Nephron (organoid): ENCODE measurements around the gene FFAR2.
A peak's percentile ranks its signal among the peaks of the same experiment; 100 is the strongest.

Source experiments
- H3K27ac Mint-ChIP-seq, 3 experiments: 2 replicates each; pipeline ENCODE4 v1.8.0; 2020; ENCODE audit warnings: mixed read lengths in 3 of 3, mild to moderate bottlenecking in 2 of 3, moderate library complexity in 1 of 3
- H3K27me3 Mint-ChIP-seq: 2 replicates; pipeline ENCODE4 v1.8.0; 2021; ENCODE audit warnings: low read depth, mild to moderate bottlenecking, moderate library complexity, mixed read lengths
- H3K36me3 Mint-ChIP-seq: 2 replicates; pipeline ENCODE4 v1.8.0; 2020; ENCODE audit warnings: low read depth, mixed read lengths
- H3K4me1 Mint-ChIP-seq: 2 replicates; pipeline ENCODE4 v1.8.0; 2020; ENCODE audit warnings: mixed read lengths
- H3K4me3 Mint-ChIP-seq, 3 experiments: 2 replicates each; pipeline ENCODE4 v1.8.0; 2020; ENCODE audit warnings: mild to moderate bottlenecking in 3 of 3, mixed read lengths in 3 of 3, moderate library complexity in 2 of 3
- H3K9me3 Mint-ChIP-seq: 2 replicates; pipeline ENCODE4 v1.8.0; 2020; ENCODE audit warnings: mixed read lengths
- TF ChIP-seq, protein P1 (sequence below), 3 experiments: fragments of 200-600 bp; sonication (generic); IDR thresholded peaks; one replicate each; pipeline ENCODE4 v1.5.0; 2021; ENCODE audit warnings: antibody characterized with exemption in 3 of 3; ENCODE audit not compliant: unreplicated experiment in 3 of 3

FFAR2 gene

DNA sequence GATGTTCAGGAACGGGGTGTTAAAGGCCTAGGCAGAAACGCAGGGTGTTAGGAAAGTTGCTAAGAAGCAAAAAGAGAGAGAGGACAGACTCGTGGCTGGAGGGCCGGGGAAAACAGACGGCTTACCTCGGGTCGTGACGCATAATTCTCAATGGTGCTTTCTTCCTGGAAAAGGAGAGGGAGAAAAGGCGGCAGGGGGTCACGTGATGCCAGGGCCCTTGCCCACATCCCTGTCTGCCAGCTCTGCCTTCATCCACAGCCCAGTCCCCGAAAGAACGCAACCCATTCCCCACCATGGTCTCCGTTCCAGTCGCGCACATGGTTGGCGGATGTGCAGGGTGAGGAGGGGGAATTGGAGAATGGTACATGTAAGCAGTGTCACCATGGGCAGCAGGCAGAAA is 40.6 kb downstream of the FFAR2 start:
- Mint-ChIP-seq H3K4me3 (no peak overlapping the region), H3K27ac (no peak overlapping the region), H3K27me3 (peaks cover 64% of the 10 kb centered on the region), H3K4me1 (no peaks in the 10 kb centered on the region), H3K9me3 (no peaks in the 10 kb centered on the region), H3K36me3 (no peaks in the 10 kb centered on the region)
- TF ChIP-seq, protein P1, sequence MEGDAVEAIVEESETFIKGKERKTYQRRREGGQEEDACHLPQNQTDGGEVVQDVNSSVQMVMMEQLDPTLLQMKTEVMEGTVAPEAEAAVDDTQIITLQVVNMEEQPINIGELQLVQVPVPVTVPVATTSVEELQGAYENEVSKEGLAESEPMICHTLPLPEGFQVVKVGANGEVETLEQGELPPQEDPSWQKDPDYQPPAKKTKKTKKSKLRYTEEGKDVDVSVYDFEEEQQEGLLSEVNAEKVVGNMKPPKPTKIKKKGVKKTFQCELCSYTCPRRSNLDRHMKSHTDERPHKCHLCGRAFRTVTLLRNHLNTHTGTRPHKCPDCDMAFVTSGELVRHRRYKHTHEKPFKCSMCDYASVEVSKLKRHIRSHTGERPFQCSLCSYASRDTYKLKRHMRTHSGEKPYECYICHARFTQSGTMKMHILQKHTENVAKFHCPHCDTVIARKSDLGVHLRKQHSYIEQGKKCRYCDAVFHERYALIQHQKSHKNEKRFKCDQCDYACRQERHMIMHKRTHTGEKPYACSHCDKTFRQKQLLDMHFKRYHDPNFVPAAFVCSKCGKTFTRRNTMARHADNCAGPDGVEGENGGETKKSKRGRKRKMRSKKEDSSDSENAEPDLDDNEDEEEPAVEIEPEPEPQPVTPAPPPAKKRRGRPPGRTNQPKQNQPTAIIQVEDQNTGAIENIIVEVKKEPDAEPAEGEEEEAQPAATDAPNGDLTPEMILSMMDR (IDR thresholded peaks at IDR 0.05; ENCODE audit: unreplicated experiment in 3 of 3) = no peak

DNA sequence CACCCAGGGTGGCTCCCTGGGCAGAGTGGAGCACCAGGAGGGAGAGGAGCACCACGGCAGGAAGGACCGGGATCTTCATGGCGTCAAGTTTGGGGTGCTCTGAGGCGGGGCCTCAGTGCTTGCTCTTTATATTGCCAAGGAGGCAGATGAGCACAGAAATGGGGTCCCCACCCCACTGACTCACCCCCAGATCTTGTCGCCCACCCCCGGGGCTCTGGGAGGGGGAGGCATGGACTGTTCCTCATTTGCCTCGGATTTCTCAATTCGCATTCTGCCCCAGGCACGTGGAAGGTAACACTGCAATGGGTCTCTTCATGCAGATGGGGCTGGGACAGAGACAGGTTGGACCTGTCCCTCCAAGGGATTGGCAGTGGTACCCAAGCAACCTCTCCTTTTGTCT is 42.3 kb downstream of the FFAR2 start, which contains the start of gene KRTDAP:
Gene KRTDAP, minus strand, starts transcription at position 101 of the 400 bp plus-strand sequence. Its CDS starts 22 bp downstream, at position 79.
- Mint-ChIP-seq H3K9me3 (no peaks in the 10 kb centered on the region), H3K27ac (no peak within 1 kb of the TSS), H3K4me3 (no peak within 1 kb of the TSS), H3K4me1 (no peaks in the 10 kb centered on the region), H3K36me3 (no peaks in the 10 kb centered on the region), H3K27me3 (peaks cover 73% of the 10 kb centered on the region)
- TF ChIP-seq, protein P1 (IDR thresholded peaks at IDR 0.05; ENCODE audit: unreplicated experiment in 3 of 3) = no peak

DNA sequence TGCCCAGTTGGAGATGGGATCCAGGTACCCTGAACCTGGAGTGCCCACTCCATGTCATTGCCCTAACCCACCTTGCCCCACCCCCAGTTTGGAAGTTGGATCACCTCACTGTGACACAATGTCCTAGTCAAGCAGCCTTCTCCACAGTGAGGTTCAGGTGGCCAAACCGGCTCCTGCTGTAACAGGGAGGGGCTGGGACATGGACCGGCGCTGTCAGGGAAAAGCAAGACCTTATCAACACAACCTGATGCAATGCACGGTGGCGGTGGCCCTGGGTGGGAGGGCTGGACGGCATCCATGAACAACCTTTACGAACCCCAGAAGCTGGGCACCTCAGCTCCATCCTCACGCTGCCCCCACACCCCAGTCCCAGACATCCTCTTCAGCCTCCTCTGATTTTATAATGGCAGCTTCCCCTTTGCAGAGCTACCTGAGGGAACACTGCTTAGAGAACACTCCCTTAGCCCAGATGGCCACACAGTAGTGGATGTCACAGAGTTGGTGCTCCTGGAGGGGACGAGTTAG is 43.8 kb downstream of the FFAR2 start:
- no peaks in the 10 kb centered on the region for H3K4me1 Mint-ChIP-seq

DNA sequence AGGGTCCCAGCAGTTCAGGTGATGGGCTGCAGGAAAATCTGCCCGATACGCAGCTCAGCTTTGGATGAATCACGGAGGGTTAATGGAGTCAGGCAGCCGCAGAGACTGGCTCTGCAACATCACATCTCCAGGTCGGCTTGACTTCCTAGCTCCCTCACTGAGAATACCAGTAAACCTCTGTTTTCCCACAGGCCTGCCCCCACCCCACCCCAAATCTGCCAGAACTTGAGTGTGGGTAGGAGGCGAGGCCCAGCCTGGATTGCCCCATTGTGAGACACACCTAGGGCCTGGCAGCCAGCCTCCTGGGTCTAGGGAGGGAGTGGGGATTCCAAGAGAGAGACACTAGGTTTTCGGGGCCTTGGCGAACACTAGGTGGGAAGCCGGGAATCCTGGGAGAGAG is 45.9 kb downstream of the FFAR2 start:
- no peaks in the 10 kb centered on the region for H3K9me3 Mint-ChIP-seq
- H3K27ac Mint-ChIP-seq = no peak overlapping the region
- H3K4me3 Mint-ChIP-seq = no peak overlapping the region
- H3K4me1 Mint-ChIP-seq = no peaks in the 10 kb centered on the region
- no peaks in the 10 kb centered on the region for H3K36me3 Mint-ChIP-seq
- TF ChIP-seq, protein P1 (IDR thresholded peaks at IDR 0.05; ENCODE audit: unreplicated experiment in 3 of 3) = no peak
- H3K27me3 Mint-ChIP-seq = peaks cover 45% of the 10 kb centered on the region

More for the DNA sequence above, 43.8 kb downstream of the FFAR2 start:
- no peak overlapping the region for H3K4me3 Mint-ChIP-seq
- no peaks in the 10 kb centered on the region for H3K36me3 Mint-ChIP-seq
- H3K27me3 Mint-ChIP-seq = peaks cover 66% of the 10 kb centered on the region
- TF ChIP-seq, protein P1 (IDR thresholded peaks at IDR 0.05; ENCODE audit: unreplicated experiment in 3 of 3) = no peak
- no peaks in the 10 kb centered on the region for H3K9me3 Mint-ChIP-seq
- H3K27ac Mint-ChIP-seq = no peak overlapping the region

DNA sequence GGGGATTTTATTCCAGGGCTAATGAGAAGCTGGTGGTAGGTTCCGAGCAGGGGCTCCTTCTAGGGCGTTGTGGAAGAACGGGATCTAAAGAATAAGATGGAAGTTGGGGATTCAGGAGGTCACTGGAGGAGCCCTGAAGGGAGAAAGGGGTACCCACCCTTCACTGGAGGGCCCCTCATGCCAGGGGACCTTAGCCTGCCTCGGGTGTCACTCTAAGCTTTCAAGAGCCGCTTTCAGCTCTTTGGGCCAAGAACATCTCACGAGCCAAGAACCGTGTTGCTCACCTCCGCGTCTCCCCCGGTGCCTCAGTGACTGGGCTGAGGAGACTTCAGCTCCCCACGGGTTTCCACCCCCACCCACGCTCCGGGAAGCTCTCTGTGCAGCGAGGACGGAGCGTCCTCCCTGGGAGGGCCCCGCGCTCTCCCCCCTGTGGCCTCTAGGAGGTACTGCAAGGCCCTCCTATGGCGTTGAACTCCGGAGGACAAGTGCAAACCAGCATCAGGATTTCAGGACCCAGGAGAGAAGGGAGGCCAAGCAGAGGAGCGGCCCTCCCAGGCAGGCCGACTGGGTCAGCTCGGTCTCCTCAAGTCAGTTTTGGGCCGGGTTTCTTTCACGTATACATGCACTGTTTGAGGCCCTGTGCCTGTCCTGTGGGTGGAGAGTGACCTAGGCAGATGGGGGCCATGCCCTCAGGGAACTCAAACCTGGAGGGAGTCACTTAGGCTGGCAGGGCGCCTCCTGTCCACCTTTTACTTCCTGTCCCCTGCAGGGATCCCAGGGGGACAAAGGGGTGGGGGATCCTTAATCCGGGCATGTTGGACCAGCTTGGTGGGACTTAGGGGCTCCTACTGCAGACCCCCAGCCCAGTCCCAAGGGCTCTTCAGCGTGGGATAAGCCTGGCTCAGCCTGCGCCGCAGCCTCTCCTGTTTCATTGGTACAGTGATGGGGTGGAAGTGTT is 47.3 kb downstream of the FFAR2 start:
- Mint-ChIP-seq H3K4me3 (peak overlapping the region in 1 of 3 experiments; percentile 21), H3K27me3 (peaks cover 39% of the 10 kb centered on the region), H3K9me3 (no peaks in the 10 kb centered on the region), H3K27ac (no peak overlapping the region), H3K36me3 (no peaks in the 10 kb centered on the region), H3K4me1 (no peaks in the 10 kb centered on the region)
- TF ChIP-seq, protein P1 (IDR thresholded peaks at IDR 0.05; ENCODE audit: unreplicated experiment in 3 of 3) = peak; percentile 94 to 98 (median 95)
